ENCODE measurements around the gene ZNF701. TPM values are rescaled to one million over a fixed set of nuclear protein-coding genes. Genes with fewer than 3 reads are reported as not detected.
A peak's percentile ranks its signal among the peaks of the same experiment; 100 is the strongest.

Gene ZNF701
- total and polyA plus RNA-seq, 2 of the 8 experiments (the other 6 are each of a cell fraction or from before 2014, with no cell fraction given), result 4.9 to 18.7 TPM

DNA sequence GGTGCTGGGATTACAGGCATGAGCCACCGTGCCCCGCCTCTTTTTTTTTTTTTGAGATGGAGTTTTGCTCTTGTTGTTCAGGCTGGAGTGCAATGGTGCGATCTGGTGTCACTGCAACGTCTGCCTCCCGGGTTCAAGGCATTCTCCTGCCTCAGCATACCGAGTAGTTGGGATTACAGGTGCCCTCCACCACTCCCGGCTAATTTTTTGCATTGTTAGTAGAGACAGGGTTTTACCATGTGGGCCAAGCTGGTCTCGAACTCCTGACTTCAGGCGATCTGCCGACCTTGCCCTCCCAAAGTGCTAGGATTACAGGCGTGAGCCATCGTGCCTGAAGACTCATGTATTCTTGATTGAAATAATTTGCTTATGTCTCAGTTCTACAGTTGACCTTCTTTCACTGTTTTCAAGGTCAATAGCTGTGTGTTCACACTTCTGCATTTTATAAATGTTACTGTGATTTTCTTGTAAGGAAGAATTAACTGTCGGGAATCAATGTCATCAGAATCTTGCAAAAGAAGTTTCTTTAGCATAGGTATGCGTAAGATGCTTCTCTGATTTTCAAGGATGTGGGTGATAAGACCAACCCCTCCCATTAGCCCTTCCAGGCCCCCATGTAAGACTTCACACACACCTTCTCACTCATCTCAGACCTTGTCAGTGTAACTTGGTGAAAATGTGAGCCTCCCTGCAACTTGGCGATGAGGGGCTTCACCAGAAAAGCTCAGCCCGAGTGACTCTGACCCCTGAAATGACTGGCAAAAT lies 12.7 kb upstream of the ZNF701 start:
- WGBS, 2 experiments (ENCODE audit: extremely low coverage in 1 of 2, insufficient coverage in 1 of 2, insufficient read length in 1 of 2, insufficient replicate concordance in 2 of 2, low coverage in 1 of 2, low lambda C conversion rate in 2 of 2, missing lambda C conversion rate in 1 of 2), result 95% methylated on average over 15 of the region's 16 CpGs; no CpG with 5 or more reads in 1 of the 2 experiments
- Histone ChIP-seq H2BK15ac (ENCODE audit: low read length) (no peak overlapping the region), H3K56ac (replicated peaks; ENCODE audit: insufficient read length, low read depth, low read length) (no peak overlapping the region), H4K91ac (replicated peaks; ENCODE audit: insufficient read length, low read length) (no peak overlapping the region), H3K27me3 (replicated peaks in 1 of 4; ENCODE audit: control insufficient read depth in 3 of 4, extremely low read depth in 1 of 4, insufficient read depth in 3 of 4, low read length in 3 of 4) (no peaks in the 10 kb centered on the region), H2AK5ac (ENCODE audit: low read depth, low read length) (no peak overlapping the region; the same call in 1 of the 2 replicates), H2AFZ (ENCODE audit: low read length) (no peak overlapping the region), H3K4me3 (ENCODE audit: extremely low read depth in 1 of 4, insufficient read depth in 2 of 4, low read depth in 3 of 4, low read length in 4 of 4) (no peak overlapping the region), H3K9ac (replicated peaks in 1 of 4; ENCODE audit: extremely low read depth in 1 of 4, low read depth in 3 of 4, low read length in 3 of 4) (no peak overlapping the region), H3K9me3 (ENCODE audit: insufficient read depth in 2 of 2, low read depth in 1 of 2, low read length in 1 of 2) (peaks cover 21 to 23% of the 10 kb centered on the region in 2 experiments), H4K5ac (ENCODE audit: insufficient read length, low read depth, low read length) (no peak overlapping the region), H3K79me2 (ENCODE audit: control insufficient read depth in 1 of 2, insufficient read depth in 2 of 2, low read length in 2 of 2) (0 out of 4 replicates have a peak, but pooled peaks cover 0 to 3% of the 10 kb centered on the region in 2 experiments), H3K23ac (ENCODE audit: insufficient read length) (no peak overlapping the region), H3K4ac (replicated peaks; ENCODE audit: insufficient read length, low read depth, low read length) (no peak overlapping the region), H3K36me3 (ENCODE audit: control insufficient read depth in 2 of 4, insufficient read depth in 4 of 4, low read length in 3 of 4) (peaks cover 13 to 39% (median 30%) of the 10 kb centered on the region in 4 experiments), H2BK12ac (ENCODE audit: low read depth, low read length) (no peak overlapping the region), H4K8ac (ENCODE audit: extremely low read depth, insufficient read depth, low read length) (0 out of 2 replicates have a peak overlapping the region, but pooled peaks have one; percentile 19), H4K20me1 (replicated peaks in 1 of 2; ENCODE audit: control insufficient read depth in 1 of 2, insufficient read depth in 2 of 2, low read length in 2 of 2) (no peaks in the 10 kb centered on the region), H3K23me2 (ENCODE audit: low read depth, low read length) (no peaks in the 10 kb centered on the region), H2BK20ac (ENCODE audit: low read length) (no peak overlapping the region), H3K14ac (ENCODE audit: insufficient read length) (no peak overlapping the region), H2BK120ac (replicated peaks; ENCODE audit: low read depth, low read length) (no peak overlapping the region), H3K27ac (ENCODE audit: low read depth, low read length) (no peak overlapping the region), H2BK5ac (ENCODE audit: low read depth, low read length) (no peak overlapping the region), H3K79me1 (ENCODE audit: low read depth, low read length) (peaks cover 4% of the 10 kb centered on the region; the same call in 1 of the 2 replicates), H3K4me1 (replicated peaks in 1 of 4; ENCODE audit: control insufficient read depth in 3 of 4, insufficient read depth in 4 of 4, low read length in 3 of 4) (peaks cover 0 to 6% (median under 1%) of the 10 kb centered on the region in 4 experiments; a peak in 3 of 7 replicates), H3K18ac (ENCODE audit: extremely low read depth, low read length) (no peak overlapping the region), H3K4me2 (ENCODE audit: insufficient read depth in 1 of 2, low read depth in 2 of 2, low read length in 2 of 2) (no peak overlapping the region)
- DNase-seq (ENCODE audit: low read depth in 1 of 2, low spot score in 2 of 2) (no peak), FAIRE-seq (no peak)
- no peak for TF ChIP-seq BACH1 (IDR thresholded peaks at IDR 0.05; ENCODE audit: low read length)
- no peak for TF ChIP-seq SRF (IDR thresholded peaks at IDR 0.05; ENCODE audit: low read depth, low read length)
- TF ChIP-seq ASH2L (IDR thresholded peaks at IDR 0.05; ENCODE audit: low read length), result no peak
- TF ChIP-seq RFX5 (IDR thresholded peaks at IDR 0.05; ENCODE audit: borderline replicate concordance, low read depth, low read length), result no peak
- TF ChIP-seq JUN (IDR thresholded peaks at IDR 0.05; ENCODE audit: low read depth, low read length), result no peak
- TF ChIP-seq TAF7 (optimal IDR thresholded peaks at IDR 0.05; ENCODE audit: borderline replicate concordance, low read depth, low read length), result no peak
- TF ChIP-seq HDAC6 (IDR thresholded peaks at IDR 0.05; ENCODE audit: low read depth, low read length), result no peak
- TF ChIP-seq TCF12 (IDR thresholded peaks at IDR 0.05; ENCODE audit: low read depth, low read length), result no peak
- no peak for TF ChIP-seq SP2 (IDR thresholded peaks at IDR 0.05; ENCODE audit: low read length)
- no peak for TF ChIP-seq TBP (IDR thresholded peaks at IDR 0.05; ENCODE audit: low read depth, low read length)
- no peak for TF ChIP-seq EZH2 (IDR thresholded peaks at IDR 0.05; ENCODE audit: low read depth, low read length, severe bottlenecking)
- no peak for TF ChIP-seq EP300 (IDR thresholded peaks at IDR 0.05; ENCODE audit: borderline replicate concordance in 1 of 2, low read depth in 2 of 2, low read length in 2 of 2)
- CTCF ChIA-PET (ENCODE audit: partially characterized antibody), result no interaction called here
- POLR2A ChIA-PET (ENCODE audit: partially characterized antibody), result interaction anchor here (0.8 to 1.5 kb wide), 3 partner anchors 16 to 87 kb away, joined by 3 to 5 read pairs (median 4); no protein-coding TSS in a partner anchor
